Endometrial microvascular endothelial cells (primary cell): ENCODE data around the gene CCT6B. TPM values are rescaled to one million over a fixed set of nuclear protein-coding genes. Genes with fewer than 3 reads are reported as not detected.
"Not testable (repeated sequence)": the region's sequence is repeated elsewhere in the genome, so short reads cannot be mapped to it uniquely, and the experiment has no call there.

Experiments
- in situ Hi-C: cut with HindIII; loops from 2 replicates; pipeline ENCODE4 v1.10.0; 2017; ENCODE audit warnings: low sequenced_read_pairs, low pct_unique_long_range_greater_than_20kb; ENCODE audit errors: inconsistent ontology term
- total RNA-seq: library from RNA; depleted of rRNA; stranded (reverse); fragments of >200 nt; gene quantifications from one replicate; pipeline ENCODE4 v1.2.3, GENCODE V29; 2015; ENCODE audit errors: inconsistent ontology term

The CCT6B gene
- 2.9 TPM for total RNA-seq

- in situ Hi-C loops: no loop called here
These were observed at the start of gene CCT6B, which contains the start of gene ZNF830 for GRCh38 chr17:34961093-34961911. CCT6B (minus strand) TSS chr17:34961460; CDS start chr17:34961393, 67 bp downstream. ZNF830 (plus strand) TSS chr17:34961540; CDS start chr17:34961567, 27 bp downstream.

GRCh38 chr17:35010093-35010492 lies 48.8 kb upstream of the CCT6B start:
- in situ Hi-C loops: no loop called here

DNA sequence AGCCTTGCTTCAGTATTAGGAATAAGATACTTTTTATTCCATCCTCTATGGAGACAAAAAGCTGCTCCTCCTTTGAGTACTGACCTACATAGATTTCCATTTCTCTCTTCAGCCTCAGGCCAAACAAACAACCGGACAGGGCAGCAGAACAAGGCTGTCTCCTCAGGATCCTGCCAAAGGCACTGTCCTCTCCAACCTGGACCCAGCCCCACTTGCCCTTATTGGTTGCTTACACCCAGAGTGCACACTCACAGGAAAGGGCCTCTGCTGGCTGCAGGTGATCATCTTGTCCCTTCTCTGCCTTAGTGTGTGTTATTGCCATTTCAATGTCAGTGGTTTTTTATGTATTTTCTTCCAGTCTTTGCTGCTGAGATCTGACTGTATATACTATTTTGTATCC lies 45.7 kb upstream of the CCT6B start:
- in situ Hi-C loops: no loop called here

GRCh38 chr17:35006345-35006744 lies 45.1 kb upstream of the CCT6B start:
- in situ Hi-C loops: no loop called here

- in situ Hi-C loops: no loop called here
These were observed 42.5 kb upstream of the CCT6B start for GRCh38 chr17:35003778-35004177.

DNA sequence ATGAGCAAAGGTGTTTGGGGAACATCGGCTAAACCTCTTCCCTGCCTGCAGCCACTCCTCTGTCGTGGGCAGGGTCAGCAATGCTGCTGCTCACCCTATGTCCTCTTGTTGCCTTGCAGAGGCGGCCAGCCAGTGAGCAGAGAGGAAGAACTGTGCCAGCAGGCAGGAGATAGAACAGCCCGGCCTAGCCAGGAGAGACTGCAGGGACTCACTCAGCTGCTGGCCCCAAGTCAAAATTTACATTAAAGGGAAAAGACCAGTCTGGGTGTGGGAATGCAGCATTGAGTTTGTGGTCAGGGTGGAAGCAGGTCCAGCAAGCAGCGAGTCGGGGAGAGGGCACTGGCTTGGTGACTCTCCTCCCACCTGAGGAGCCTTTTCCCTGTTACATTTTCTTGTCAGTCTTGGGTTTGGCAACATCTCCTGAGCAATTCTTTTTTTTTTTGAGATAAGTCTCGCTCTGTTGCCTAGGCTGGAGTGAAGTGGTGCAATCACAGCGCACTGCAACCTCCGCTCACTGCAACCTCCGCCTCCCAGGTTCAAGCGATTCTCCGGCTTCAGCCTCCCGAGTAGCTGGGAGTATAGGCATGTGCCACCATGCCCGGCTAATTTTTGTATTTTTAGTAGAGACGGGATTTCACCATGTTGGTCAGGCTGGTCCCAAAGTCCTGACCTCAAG lies 41.8 kb upstream of the CCT6B start:
- in situ Hi-C loops: no loop called here

GRCh38 chr17:35001549-35001948 lies 40.3 kb upstream of the CCT6B start:
- in situ Hi-C loops: no loop called here

GRCh38 chr17:35000965-35001364 lies 39.7 kb upstream of the CCT6B start:
- in situ Hi-C loops: not testable (repeated sequence)

DNA sequence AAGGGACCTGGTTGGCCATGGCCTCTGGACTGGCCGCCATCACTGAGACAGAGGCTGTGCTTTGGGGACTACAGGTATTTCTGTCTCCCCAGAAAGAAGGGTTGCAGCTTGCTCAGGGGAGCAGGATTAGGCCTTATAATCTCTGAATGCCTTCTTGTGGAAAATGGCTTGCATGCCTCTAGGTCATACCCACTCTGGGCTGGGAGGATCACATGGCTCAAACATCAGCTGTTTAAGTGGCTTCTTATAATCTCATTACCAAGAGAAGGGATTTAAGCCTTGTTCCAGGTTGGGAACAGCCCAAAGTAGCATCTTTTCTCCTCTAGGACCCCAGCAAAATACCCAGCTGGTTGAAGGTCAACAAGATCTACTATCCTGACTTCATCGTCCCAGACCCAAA lies 38.2 kb upstream of the CCT6B start:
- in situ Hi-C loops: no loop called here

GRCh38 chr17:34998205-34998604 lies 36.9 kb upstream of the CCT6B start:
- in situ Hi-C loops: no loop called here

GRCh38 chr17:34997355-34997862 lies 36.1 kb upstream of the CCT6B start:
- in situ Hi-C loops: no loop called here

DNA sequence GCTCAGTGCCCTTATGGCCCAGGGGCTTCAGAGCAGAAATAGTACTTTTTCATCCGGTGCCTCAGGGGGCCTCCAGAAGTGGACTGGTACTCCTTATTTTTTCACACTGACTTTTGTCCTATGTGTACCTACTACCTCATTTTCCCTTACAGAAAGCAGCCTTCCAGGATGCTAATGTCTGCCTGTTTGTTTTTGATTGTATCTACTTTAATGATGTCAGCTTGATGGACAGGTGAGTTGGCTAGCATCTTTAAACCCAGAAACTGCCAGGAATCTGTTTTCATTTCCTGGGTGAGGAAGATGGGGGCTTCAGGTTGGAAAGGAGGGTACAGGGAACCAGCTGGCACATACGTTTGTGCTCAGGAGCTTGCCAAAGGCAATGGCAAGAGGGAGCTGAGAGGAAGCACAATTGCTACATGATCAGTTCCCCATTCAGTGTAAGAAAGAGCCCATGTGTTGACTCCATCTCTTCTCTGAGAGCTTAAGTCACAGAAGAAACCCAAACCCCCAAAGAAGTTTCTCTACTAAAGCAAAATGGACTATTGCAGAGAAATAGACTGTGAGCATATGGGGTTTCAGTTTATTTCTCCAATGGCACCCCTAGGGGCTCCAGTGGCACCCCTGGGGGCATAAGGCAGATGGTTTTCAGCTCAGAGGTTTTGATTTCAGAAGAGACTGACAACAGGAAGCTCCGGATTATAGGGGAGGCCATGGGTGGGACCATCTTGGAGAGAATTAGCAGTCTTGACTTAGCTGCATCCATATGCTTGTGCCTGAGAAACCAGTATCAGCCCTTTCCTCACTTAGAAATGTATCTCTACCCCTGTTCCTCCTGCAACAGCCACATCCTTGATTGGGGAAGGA lies 35.4 kb upstream of the CCT6B start:
- in situ Hi-C loops: no loop called here

DNA sequence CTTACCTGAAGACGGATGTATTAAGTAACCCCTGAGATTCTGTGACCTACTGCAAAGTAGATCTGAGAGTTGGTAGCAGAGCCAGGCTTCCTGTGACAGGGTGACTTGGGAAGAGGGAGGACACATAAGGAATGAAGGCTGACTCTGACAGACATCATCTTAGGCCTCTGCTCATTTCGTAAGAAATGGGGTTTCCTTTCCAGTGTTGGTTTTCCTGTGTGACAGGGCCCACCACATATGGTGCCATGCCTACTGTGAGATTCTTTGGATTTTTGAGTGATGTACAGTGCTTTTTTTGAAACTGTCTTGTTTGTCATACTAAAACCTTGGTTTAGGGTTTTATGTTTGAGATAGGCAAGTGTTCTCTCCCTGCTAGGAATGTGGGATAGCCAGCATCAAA lies 31.8 kb upstream of the CCT6B start:
- in situ Hi-C loops: no loop called here

GRCh38 chr17:34991606-34992005 lies 30.3 kb upstream of the CCT6B start:
- in situ Hi-C loops: no loop called here

DNA sequence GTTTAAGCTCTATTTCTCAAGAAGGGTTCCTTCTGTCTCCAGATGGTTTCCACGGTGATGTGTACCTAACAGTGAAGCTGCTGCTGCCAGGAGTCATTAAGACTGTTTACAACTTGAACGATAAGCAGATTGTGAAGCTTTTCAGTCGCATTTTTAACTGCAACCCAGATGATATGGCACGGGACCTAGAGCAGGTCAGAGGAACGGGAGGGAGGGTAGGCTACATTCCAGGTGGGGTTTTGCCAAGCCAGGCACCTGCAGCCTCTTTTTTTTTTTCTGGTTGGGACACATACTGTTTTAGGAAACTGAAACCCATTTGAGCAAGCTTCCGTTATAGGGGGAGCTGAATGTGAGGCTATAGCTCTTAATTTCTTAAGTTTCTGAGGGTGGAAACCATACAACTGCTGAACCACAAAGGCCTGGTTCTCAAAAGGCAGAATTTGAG lies 29.7 kb upstream of the CCT6B start:
- in situ Hi-C loops: no loop called here

- in situ Hi-C loops: no loop called here
These were observed 28.2 kb upstream of the CCT6B start for GRCh38 chr17:34989473-34989872.

GRCh38 chr17:34988644-34989043 lies 27.4 kb upstream of the CCT6B start:
- in situ Hi-C loops: no loop called here

DNA sequence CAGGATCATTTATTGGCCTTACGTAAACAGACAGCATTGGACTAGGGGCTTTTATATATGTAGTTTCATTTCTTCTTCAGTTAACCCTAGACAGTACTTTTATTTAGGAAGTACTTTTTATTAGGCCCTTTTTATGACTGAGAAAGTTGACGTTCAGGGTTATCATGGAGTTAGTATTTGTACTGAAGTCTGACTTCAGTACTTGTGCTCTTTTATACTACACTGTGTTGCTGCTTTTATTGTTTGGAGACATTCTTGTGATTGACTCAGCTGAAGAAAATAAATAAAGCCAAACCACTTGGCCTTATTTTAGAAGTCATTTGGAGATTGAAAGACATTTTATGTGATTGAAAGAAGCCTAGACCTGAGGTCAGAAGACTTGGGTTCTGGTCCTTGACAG lies 26.0 kb upstream of the CCT6B start:
- in situ Hi-C loops: no loop called here
